Myocyte (in vitro differentiated cells): Measurements from ENCODE around the gene CFAP410. TPM values are rescaled to one million over a fixed set of nuclear protein-coding genes. Genes with fewer than 3 reads are reported as not detected.

Experiments
- DNase-seq: peaks from one replicate; pipeline ENCODE4 v3.0.0-alpha.2; 2012; ENCODE audit warnings: low read depth
- total RNA-seq: library from RNA; depleted of rRNA; stranded (reverse); fragments of >200 nt; gene quantifications from 2 replicates; pipeline ENCODE4 v1.2.3, GENCODE V29; 2014

The CFAP410 gene
- total RNA-seq, 1 donor from 2014 or later: 28.1 TPM

- DNase-seq: peak; percentile 57
Observed at GRCh38 chr21:44300262-44300959, 38.8 kb downstream of the CFAP410 start.

GRCh38 chr21:44299458-44300261 is 39.5 kb downstream of the CFAP410 start, which contains the start of gene PFKL:
PFKL (plus strand) TSS chr21:44300053; CDS start chr21:44300106, 53 bp downstream.
- DNase-seq: peak; percentile 69

- DNase-seq: no peak
Observed at GRCh38 chr21:44299085-44299457, 40.1 kb downstream of the CFAP410 start.

GRCh38 chr21:44298301-44298700 is 40.9 kb downstream of the CFAP410 start:
- DNase-seq: no peak

GRCh38 chr21:44297525-44298290 is 41.5 kb downstream of the CFAP410 start:
- peak; percentile 88 for DNase-seq

GRCh38 chr21:44296916-44297315 is 42.3 kb downstream of the CFAP410 start:
- no peak for DNase-seq

- DNase-seq: no peak
Observed at GRCh38 chr21:44296103-44296519, 43.1 kb downstream of the CFAP410 start.

GRCh38 chr21:44295646-44296045 is 43.5 kb downstream of the CFAP410 start:
- DNase-seq: no peak

- peak; percentile 91 for DNase-seq
Observed at GRCh38 chr21:44295163-44295573, 44.0 kb downstream of the CFAP410 start.

- DNase-seq: no peak
Observed at GRCh38 chr21:44294391-44295162, 44.6 kb downstream of the CFAP410 start.

- DNase-seq: no peak
Observed at GRCh38 chr21:44293551-44294231, 45.5 kb downstream of the CFAP410 start.

GRCh38 chr21:44292812-44293195 is 46.4 kb downstream of the CFAP410 start:
- no peak for DNase-seq

GRCh38 chr21:44291936-44292811 is 47.0 kb downstream of the CFAP410 start:
- DNase-seq: no peak

- peak; percentile 62 for DNase-seq
Observed at GRCh38 chr21:44291078-44291935, 47.9 kb downstream of the CFAP410 start.

GRCh38 chr21:44290327-44291077 is 48.7 kb downstream of the CFAP410 start:
- no peak for DNase-seq

- no peak for DNase-seq
Observed at GRCh38 chr21:44289381-44290010, 49.7 kb downstream of the CFAP410 start.
